SK-N-SH (cell line): ENCODE measurements around the gene KIF19. TPM values are rescaled to one million over a fixed set of nuclear protein-coding genes. Genes with fewer than 3 reads are reported as not detected.

Source experiments
- CTCF ChIA-PET: fragments of 300-600, 350-600 bp; formaldehyde crosslinking; extraction: SDS; loops from one replicate; lab custom pipeline; 2021; lab: Yijun Ruan, JAX
- POLR2A ChIA-PET: fragments of 350-600 bp; sonication (Branson Sonifier 250); formaldehyde crosslinking; extraction: SDS; loops from one replicate; lab custom pipeline; 2020; ENCODE audit warnings: antibody characterized with exemption, inconsistent platforms; lab: Yijun Ruan, JAX
- DNase-seq: peaks from one replicate; pipeline ENCODE4 v3.0.0; 2012
- H2AFZ ChIP-seq: fragments of 200-600 bp; sonication (generic); 2 replicates; pipeline ENCODE4 v1.8.1; 2016; ENCODE audit warnings: antibody characterized with exemption, mild to moderate bottlenecking, low read depth
- H3F3A ChIP-seq: fragments of 200-600 bp; sonication (generic); replicated peaks from 2 replicates; pipeline ENCODE3; 2016; ENCODE audit warnings: antibody characterized with exemption, mild to moderate bottlenecking; ENCODE audit not compliant: insufficient read depth
- H3K27ac ChIP-seq, 2 experiments: fragments of 200-500 bp in 1 of 2; fragments of 200-600 bp in 1 of 2; sonication (Bioruptor generic) in 1 of 2; sonication (generic), shearing (Covaris generic) in 1 of 2; 2 replicates each; pipeline versions ENCODE4 v1.5.1 to v1.6.1; 2014 to 2016; ENCODE audit warnings: low read depth in 2 of 2, inconsistent platforms in 1 of 2, low read length in 1 of 2, mild to moderate bottlenecking in 1 of 2, mixed read lengths in 1 of 2
- H3K27me3 ChIP-seq: fragments of 200-600 bp; sonication (generic), shearing (Covaris generic); 2 replicates; pipeline ENCODE4 v1.6.1; 2016; ENCODE audit warnings: mixed run types; ENCODE audit not compliant: insufficient read depth
- H3K36me3 ChIP-seq, 2 experiments: fragments of 200-500 bp in 1 of 2; fragments of 200-600 bp in 1 of 2; sonication (Bioruptor generic) in 1 of 2; sonication (generic) in 1 of 2; replicated peaks in 1 of 2; 2 replicates each; pipeline versions ENCODE3 to v1.5.1; 2014 to 2016; ENCODE audit warnings: low read length in 1 of 2, mild to moderate bottlenecking in 1 of 2; ENCODE audit not compliant: insufficient read depth in 2 of 2, control insufficient read depth in 1 of 2
- H3K4me1 ChIP-seq, 2 experiments: fragments of 200-500 bp in 1 of 2; fragments of 200-600 bp in 1 of 2; sonication (Bioruptor generic) in 1 of 2; sonication (generic), shearing (Covaris generic) in 1 of 2; 2 replicates each; pipeline versions ENCODE4 v1.5.1 to v1.6.1; 2014 to 2016; ENCODE audit warnings: low read depth in 1 of 2, low read length in 1 of 2, mixed run types in 1 of 2; ENCODE audit not compliant: insufficient read depth in 2 of 2, control insufficient read depth in 1 of 2
- H3K4me2 ChIP-seq: fragments of 200-600 bp; sonication (generic), shearing (Covaris generic); 2 replicates; pipeline ENCODE4 v1.6.1; 2017; ENCODE audit warnings: mixed run types
- H3K4me3 ChIP-seq, 2 experiments: fragments of 200-500 bp in 1 of 2; fragments of 200-600 bp in 1 of 2; sonication (Bioruptor generic) in 1 of 2; sonication (generic), shearing (Covaris generic) in 1 of 2; 2 replicates each; pipeline versions ENCODE4 v1.5.1 to v1.8.1; 2014 to 2016; ENCODE audit warnings: low read depth in 2 of 2, inconsistent platforms in 1 of 2, low read length in 1 of 2, mild to moderate bottlenecking in 1 of 2, mixed read lengths in 1 of 2, moderate library complexity in 1 of 2
- H3K79me2 ChIP-seq: fragments of 200-600 bp; sonication (generic); 2 replicates; pipeline ENCODE4 v1.8.1; 2017; ENCODE audit warnings: mild to moderate bottlenecking; ENCODE audit not compliant: insufficient read depth
- H3K9ac ChIP-seq: fragments of 200-600 bp; sonication (generic); 2 replicates; pipeline ENCODE4 v1.6.1; 2017; ENCODE audit warnings: mixed run types
- H3K9me2 ChIP-seq: fragments of 200-600 bp; sonication (generic); 2 replicates; pipeline ENCODE4 v1.6.1; 2017; ENCODE audit warnings: mixed run types
- H3K9me3 ChIP-seq: fragments of 200-600 bp; sonication (generic); 2 replicates; pipeline ENCODE4 v1.6.1; 2017; ENCODE audit warnings: mixed run types, mild to moderate bottlenecking, moderate library complexity
- H4K20me1 ChIP-seq: fragments of 200-600 bp; sonication (generic); 2 replicates; pipeline ENCODE4 v1.6.1; 2017; ENCODE audit warnings: mild to moderate bottlenecking, mixed run types; ENCODE audit not compliant: insufficient read depth
- CHD2 ChIP-seq: fragments of 150-350 bp; IDR thresholded peaks from 2 replicates; pipeline ENCODE4 v1.6.1; 2018; ENCODE audit warnings: low read length; ENCODE audit not compliant: partially characterized antibody
- EP300 ChIP-seq, 2 experiments: IDR thresholded peaks; 2 replicates each; pipeline versions ENCODE4 v1.4.0 to v1.6.1; 2012; ENCODE audit warnings: borderline replicate concordance in 1 of 2, low read depth in 1 of 2, low read length in 1 of 2
- EZH2phosphoT487 ChIP-seq: fragments of 200-600 bp; sonication (generic); IDR thresholded peaks from 2 replicates; pipeline ENCODE4 v1.6.1; 2017; ENCODE audit warnings: low read depth, mixed run types, mild to moderate bottlenecking, antibody characterized with exemption, moderate library complexity, borderline replicate concordance
- FOXJ3 ChIP-seq: sonication (generic); formaldehyde crosslinking; IDR thresholded peaks from 2 replicates; pipeline ENCODE4 v1.5.1; 2020; ENCODE audit warnings: mild to moderate bottlenecking, missing genetic modification reagents
- FOXM1 ChIP-seq: IDR thresholded peaks from 2 replicates; pipeline ENCODE4 v1.4.0; 2012; ENCODE audit warnings: low read depth, mild to moderate bottlenecking
- GATA2 ChIP-seq: sonication (generic); formaldehyde crosslinking; IDR thresholded peaks from 2 replicates; pipeline ENCODE4 v1.5.0; 2020; ENCODE audit warnings: mild to moderate bottlenecking, missing genetic modification reagents
- JUND ChIP-seq: IDR thresholded peaks from 2 replicates; pipeline ENCODE4 v1.4.0; 2012
- NRF1 ChIP-seq: IDR thresholded peaks from 2 replicates; pipeline ENCODE4 v1.6.1; 2012; ENCODE audit warnings: low read depth, mild to moderate bottlenecking, low read length
- RCOR1 ChIP-seq: fragments of 150-350 bp; IDR thresholded peaks from 2 replicates; pipeline ENCODE4 v1.6.1; 2017; ENCODE audit warnings: antibody characterized with exemption, low read length
- SIN3A ChIP-seq: IDR thresholded peaks from 2 replicates; pipeline ENCODE4 v1.6.1; 2012; ENCODE audit warnings: low read depth, mild to moderate bottlenecking, low read length, moderate library complexity, borderline replicate concordance
- SMC3 ChIP-seq: IDR thresholded peaks from 2 replicates; pipeline ENCODE4 v1.6.1; 2012; ENCODE audit warnings: low read depth, low read length, improper control_type of control experiment
- TCF12 ChIP-seq: IDR thresholded peaks from 2 replicates; pipeline ENCODE4 v1.4.0; 2012
- WGBS: methylation state at CpG from one replicate; pipeline ENCODE4 v1.1.6; 2017; ENCODE audit warnings: low lambda C conversion rate; 5-methylcytosine and 5-hydroxymethylcytosine counted together
- polyA plus RNA-seq, 3 experiments: library from polyadenylated mRNA; depleted of rRNA; stranded (reverse); fragments of >200 nt; gene quantifications; 2 replicates each; pipeline ENCODE4 v1.2.3, GENCODE V29; 2012
- TF ChIP-seq, protein P1 (sequence below): IDR thresholded peaks from 2 replicates; pipeline ENCODE4 v1.4.0; 2012; ENCODE audit warnings: low read depth, borderline replicate concordance
- TF ChIP-seq, protein P2 (sequence below): fragments of 150-350 bp; IDR thresholded peaks from 2 replicates; pipeline ENCODE4 v1.6.1; 2017; ENCODE audit warnings: antibody characterized with exemption, low read length, low read depth, borderline replicate concordance
- TF ChIP-seq, protein P3 (sequence below): IDR thresholded peaks from 2 replicates; pipeline ENCODE4 v1.4.0; 2012; ENCODE audit warnings: low read depth, borderline replicate concordance
- TF ChIP-seq, protein P4 (sequence below): IDR thresholded peaks from 2 replicates; pipeline ENCODE4 v1.6.1; 2012; ENCODE audit warnings: mild to moderate bottlenecking, low read depth, low read length, moderate library complexity

KIF19 gene
- polyA plus RNA-seq, 1 of the 3 experiments (the other 2 are of a cell fraction), result not detected

DNA sequence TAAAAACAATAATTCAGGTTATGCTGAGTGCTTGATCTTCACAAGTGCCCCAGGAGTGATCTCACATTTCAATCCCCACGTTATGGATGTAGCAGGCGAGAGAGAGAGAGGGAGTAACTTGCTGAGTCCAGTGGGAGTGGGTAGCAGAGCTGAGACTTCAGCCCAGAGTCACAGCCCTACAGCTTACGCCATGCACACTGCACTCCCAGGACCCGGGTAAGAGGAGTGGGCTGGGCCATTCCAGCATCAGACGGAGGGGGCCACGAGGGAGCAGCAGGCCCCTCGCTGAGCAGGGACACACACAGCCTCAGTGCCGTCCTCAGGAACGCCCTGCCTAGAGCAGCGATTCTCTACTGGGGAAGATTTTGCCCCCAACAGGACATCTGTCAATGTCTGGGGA lies 9.8 kb upstream of the KIF19 start:
- Histone ChIP-seq H3K4me1 (no peaks in the 10 kb centered on the region), H3K9ac (no peak overlapping the region), H3K9me2 (no peaks in the 10 kb centered on the region), H2AFZ (no peak overlapping the region), H3K36me3 (no peaks in the 10 kb centered on the region), H3F3A (no peaks in the 10 kb centered on the region), H3K27ac (no peak overlapping the region), H4K20me1 (no peaks in the 10 kb centered on the region), H3K9me3 (no peaks in the 10 kb centered on the region; the same call in 1 of the 2 replicates), H3K4me2 (no peak overlapping the region), H3K4me3 (no peak overlapping the region), H3K79me2 (no peaks in the 10 kb centered on the region), H3K27me3 (no peaks in the 10 kb centered on the region)
- no peak for DNase-seq
- TF ChIP-seq GATA2 (CRISPR knock-in tag) (no peak), SMC3 (no peak), EZH2phosphoT487 (no peak), FOXJ3 (CRISPR knock-in tag) (no peak), SIN3A (no peak), EP300 (IDR thresholded peaks at IDR 0.05; ENCODE audit: borderline replicate concordance in 1 of 2, low read depth in 1 of 2, low read length in 1 of 2) (no peak), CHD2 (no peak), TCF12 (no peak)
- TF ChIP-seq, protein P1, sequence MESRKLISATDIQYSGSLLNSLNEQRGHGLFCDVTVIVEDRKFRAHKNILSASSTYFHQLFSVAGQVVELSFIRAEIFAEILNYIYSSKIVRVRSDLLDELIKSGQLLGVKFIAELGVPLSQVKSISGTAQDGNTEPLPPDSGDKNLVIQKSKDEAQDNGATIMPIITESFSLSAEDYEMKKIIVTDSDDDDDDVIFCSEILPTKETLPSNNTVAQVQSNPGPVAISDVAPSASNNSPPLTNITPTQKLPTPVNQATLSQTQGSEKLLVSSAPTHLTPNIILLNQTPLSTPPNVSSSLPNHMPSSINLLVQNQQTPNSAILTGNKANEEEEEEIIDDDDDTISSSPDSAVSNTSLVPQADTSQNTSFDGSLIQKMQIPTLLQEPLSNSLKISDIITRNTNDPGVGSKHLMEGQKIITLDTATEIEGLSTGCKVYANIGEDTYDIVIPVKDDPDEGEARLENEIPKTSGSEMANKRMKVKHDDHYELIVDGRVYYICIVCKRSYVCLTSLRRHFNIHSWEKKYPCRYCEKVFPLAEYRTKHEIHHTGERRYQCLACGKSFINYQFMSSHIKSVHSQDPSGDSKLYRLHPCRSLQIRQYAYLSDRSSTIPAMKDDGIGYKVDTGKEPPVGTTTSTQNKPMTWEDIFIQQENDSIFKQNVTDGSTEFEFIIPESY, result no peak
- TF ChIP-seq, protein P2, sequence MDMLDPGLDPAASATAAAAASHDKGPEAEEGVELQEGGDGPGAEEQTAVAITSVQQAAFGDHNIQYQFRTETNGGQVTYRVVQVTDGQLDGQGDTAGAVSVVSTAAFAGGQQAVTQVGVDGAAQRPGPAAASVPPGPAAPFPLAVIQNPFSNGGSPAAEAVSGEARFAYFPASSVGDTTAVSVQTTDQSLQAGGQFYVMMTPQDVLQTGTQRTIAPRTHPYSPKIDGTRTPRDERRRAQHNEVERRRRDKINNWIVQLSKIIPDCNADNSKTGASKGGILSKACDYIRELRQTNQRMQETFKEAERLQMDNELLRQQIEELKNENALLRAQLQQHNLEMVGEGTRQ, result no peak
- TF ChIP-seq, protein P3, sequence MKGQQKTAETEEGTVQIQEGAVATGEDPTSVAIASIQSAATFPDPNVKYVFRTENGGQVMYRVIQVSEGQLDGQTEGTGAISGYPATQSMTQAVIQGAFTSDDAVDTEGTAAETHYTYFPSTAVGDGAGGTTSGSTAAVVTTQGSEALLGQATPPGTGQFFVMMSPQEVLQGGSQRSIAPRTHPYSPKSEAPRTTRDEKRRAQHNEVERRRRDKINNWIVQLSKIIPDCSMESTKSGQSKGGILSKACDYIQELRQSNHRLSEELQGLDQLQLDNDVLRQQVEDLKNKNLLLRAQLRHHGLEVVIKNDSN, result no peak
- ChIA-PET CTCF (interaction anchor here (1.3 to 3.0 kb wide), 4 partner anchors 13 to 141 kb away, joined by 3 to 11 read pairs (median 6); partner anchors contain the start of gene GPR142), POLR2A (no interaction called here)
- 32% methylated on average over 9 of the region's 10 CpGs for WGBS

DNA sequence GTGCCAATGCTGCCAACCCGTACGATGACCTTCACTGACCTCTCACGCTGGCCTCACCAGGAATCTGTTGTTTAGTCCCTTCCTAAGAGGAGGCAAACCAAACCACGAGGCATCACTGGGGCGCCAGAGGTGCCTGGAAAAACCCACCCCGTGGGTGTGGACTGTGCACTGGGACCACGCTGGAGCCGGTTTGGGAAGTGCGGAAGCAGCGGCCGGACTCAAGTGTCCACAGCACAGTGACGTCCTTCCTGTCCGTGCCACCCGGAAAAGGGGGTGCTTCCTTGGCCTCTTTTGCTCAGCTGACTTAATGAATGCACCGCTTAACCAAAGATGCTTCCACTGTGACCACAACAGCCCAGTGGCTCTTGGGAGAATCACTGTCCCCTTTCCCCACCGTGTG lies 9.0 kb upstream of the KIF19 start:
- Histone ChIP-seq H4K20me1 (no peaks in the 10 kb centered on the region), H3K4me3 (no peak overlapping the region), H3F3A (no peaks in the 10 kb centered on the region), H3K36me3 (no peaks in the 10 kb centered on the region), H3K27me3 (no peaks in the 10 kb centered on the region), H2AFZ (no peak overlapping the region), H3K4me1 (no peaks in the 10 kb centered on the region), H3K27ac (no peak overlapping the region), H3K9me2 (no peaks in the 10 kb centered on the region), H3K9ac (no peak overlapping the region), H3K9me3 (no peaks in the 10 kb centered on the region; the same call in 1 of the 2 replicates), H3K79me2 (no peaks in the 10 kb centered on the region), H3K4me2 (no peak overlapping the region)
- 37% methylated on average over 16 of the region's 16 CpGs for WGBS
- ChIA-PET POLR2A (no interaction called here), CTCF (interaction anchor here (1.5 to 3.0 kb wide), 4 partner anchors 14 to 140 kb away, joined by 3 to 11 read pairs (median 8); partner anchors contain the start of gene GPR142)
- no peak for DNase-seq
- TF ChIP-seq NRF1, result no peak
- no peak for TF ChIP-seq FOXJ3 (CRISPR knock-in tag)
- TF ChIP-seq JUND, result no peak
- TF ChIP-seq GATA2 (CRISPR knock-in tag), result no peak
- TF ChIP-seq RCOR1, result no peak
- TF ChIP-seq, protein P1, result no peak
- TF ChIP-seq EP300 (IDR thresholded peaks at IDR 0.05; ENCODE audit: borderline replicate concordance in 1 of 2, low read depth in 1 of 2, low read length in 1 of 2), result no peak
- TF ChIP-seq, protein P2, result no peak
- TF ChIP-seq, protein P4, sequence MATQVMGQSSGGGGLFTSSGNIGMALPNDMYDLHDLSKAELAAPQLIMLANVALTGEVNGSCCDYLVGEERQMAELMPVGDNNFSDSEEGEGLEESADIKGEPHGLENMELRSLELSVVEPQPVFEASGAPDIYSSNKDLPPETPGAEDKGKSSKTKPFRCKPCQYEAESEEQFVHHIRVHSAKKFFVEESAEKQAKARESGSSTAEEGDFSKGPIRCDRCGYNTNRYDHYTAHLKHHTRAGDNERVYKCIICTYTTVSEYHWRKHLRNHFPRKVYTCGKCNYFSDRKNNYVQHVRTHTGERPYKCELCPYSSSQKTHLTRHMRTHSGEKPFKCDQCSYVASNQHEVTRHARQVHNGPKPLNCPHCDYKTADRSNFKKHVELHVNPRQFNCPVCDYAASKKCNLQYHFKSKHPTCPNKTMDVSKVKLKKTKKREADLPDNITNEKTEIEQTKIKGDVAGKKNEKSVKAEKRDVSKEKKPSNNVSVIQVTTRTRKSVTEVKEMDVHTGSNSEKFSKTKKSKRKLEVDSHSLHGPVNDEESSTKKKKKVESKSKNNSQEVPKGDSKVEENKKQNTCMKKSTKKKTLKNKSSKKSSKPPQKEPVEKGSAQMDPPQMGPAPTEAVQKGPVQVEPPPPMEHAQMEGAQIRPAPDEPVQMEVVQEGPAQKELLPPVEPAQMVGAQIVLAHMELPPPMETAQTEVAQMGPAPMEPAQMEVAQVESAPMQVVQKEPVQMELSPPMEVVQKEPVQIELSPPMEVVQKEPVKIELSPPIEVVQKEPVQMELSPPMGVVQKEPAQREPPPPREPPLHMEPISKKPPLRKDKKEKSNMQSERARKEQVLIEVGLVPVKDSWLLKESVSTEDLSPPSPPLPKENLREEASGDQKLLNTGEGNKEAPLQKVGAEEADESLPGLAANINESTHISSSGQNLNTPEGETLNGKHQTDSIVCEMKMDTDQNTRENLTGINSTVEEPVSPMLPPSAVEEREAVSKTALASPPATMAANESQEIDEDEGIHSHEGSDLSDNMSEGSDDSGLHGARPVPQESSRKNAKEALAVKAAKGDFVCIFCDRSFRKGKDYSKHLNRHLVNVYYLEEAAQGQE, result no peak
- TF ChIP-seq FOXM1, result no peak
